ENCODE measurements around the gene FMNL2. TPM values are rescaled to one million over a fixed set of nuclear protein-coding genes. Genes with fewer than 3 reads are reported as not detected.

FMNL2 gene
- total RNA-seq, 1 donor from 2014 or later = 6.4 TPM

- ATAC-seq (no peak), DNase-seq (no peak)
- intact Hi-C loops (cut with micrococcal nuclease) = no loop called here
These were observed 142.5 kb downstream of the FMNL2 start for GRCh38 chr2:152477347-152478092.

- intact Hi-C loops (cut with micrococcal nuclease) = no loop called here
- DNase-seq (no peak), ATAC-seq (no peak)
These were observed 144.3 kb downstream of the FMNL2 start for GRCh38 chr2:152479282-152479681.

GRCh38 chr2:152480821-152481399 is 145.9 kb downstream of the FMNL2 start:
- no peak for ATAC-seq
- DNase-seq = no peak
- intact Hi-C loops (cut with micrococcal nuclease) = no loop called here

GRCh38 chr2:152481881-152482583 is 147.1 kb downstream of the FMNL2 start:
- ATAC-seq (no peak), DNase-seq (no peak)
- intact Hi-C loops (cut with micrococcal nuclease) = no loop called here

GRCh38 chr2:152483276-152484063 is 148.5 kb downstream of the FMNL2 start:
- DNase-seq (peak; percentile 20), ATAC-seq (no peak)
- intact Hi-C loops (cut with micrococcal nuclease) = no loop called here

GRCh38 chr2:152485954-152486736 is 151.2 kb downstream of the FMNL2 start:
- intact Hi-C loops (cut with micrococcal nuclease) = no loop called here
- peak; percentile 40 for ATAC-seq
- no peak for DNase-seq

- DNase-seq (no peak), ATAC-seq (no peak)
- intact Hi-C loops (cut with micrococcal nuclease) = no loop called here
These were observed 151.9 kb downstream of the FMNL2 start for GRCh38 chr2:152486737-152487400.

- DNase-seq (no peak), ATAC-seq (no peak)
- intact Hi-C loops (cut with micrococcal nuclease) = no loop called here
These were observed 153.1 kb downstream of the FMNL2 start for GRCh38 chr2:152488075-152488474.

GRCh38 chr2:152489364-152489763 is 154.4 kb downstream of the FMNL2 start:
- intact Hi-C loops (cut with micrococcal nuclease) = no loop called here
- no peak for DNase-seq
- ATAC-seq = no peak

GRCh38 chr2:152490686-152491455 is 155.9 kb downstream of the FMNL2 start:
- ATAC-seq (peak; percentile 65), DNase-seq (peak; percentile 50)
- intact Hi-C loops (cut with micrococcal nuclease) = no loop called here

GRCh38 chr2:152492131-152492530 is 157.2 kb downstream of the FMNL2 start:
- DNase-seq = no peak
- intact Hi-C loops (cut with micrococcal nuclease) = no loop called here
- no peak for ATAC-seq

- intact Hi-C loops (cut with micrococcal nuclease) = no loop called here
- no peak for DNase-seq
- no peak for ATAC-seq
These were observed 157.9 kb downstream of the FMNL2 start for GRCh38 chr2:152492911-152493310.

GRCh38 chr2:152493417-152493816 is 158.4 kb downstream of the FMNL2 start:
- intact Hi-C loops (cut with micrococcal nuclease) = no loop called here
- DNase-seq = no peak

GRCh38 chr2:152493945-152494528 is 159.1 kb downstream of the FMNL2 start:
- DNase-seq = no peak
- intact Hi-C loops (cut with micrococcal nuclease) = no loop called here
- ATAC-seq = no peak

More at GRCh38 chr2:152493417-152493816, 158.4 kb downstream of the FMNL2 start:
- ATAC-seq = no peak

- no peak for ATAC-seq
- intact Hi-C loops (cut with micrococcal nuclease) = no loop called here
- DNase-seq = no peak
These were observed 161.4 kb downstream of the FMNL2 start for GRCh38 chr2:152496371-152496770.

- ATAC-seq (peak; percentile 34), DNase-seq (no peak)
- intact Hi-C loops (cut with micrococcal nuclease) = no loop called here
These were observed 162.6 kb downstream of the FMNL2 start for GRCh38 chr2:152497481-152498052.

- DNase-seq (no peak), ATAC-seq (no peak)
- intact Hi-C loops (cut with micrococcal nuclease) = no loop called here
These were observed 164.4 kb downstream of the FMNL2 start for GRCh38 chr2:152499331-152499816.

All from left ventricle myocardium superior (tissue), 1 donor.